Panc1 (cell line): ENCODE results near the gene RELA. TPM values are rescaled to one million over a fixed set of nuclear protein-coding genes. Genes with fewer than 3 reads are reported as not detected.

Experiments
- ATAC-seq: fragments of 200-7000 bp; cut with Tn5 transposase; 2 replicates; pipeline ENCODE4 v1.9.1; 2020; ENCODE audit warnings: mild to moderate bottlenecking, moderate library complexity
- BruUV-seq: library from RNA; stranded (reverse); fragments of 400-500 nt; replicated peaks from 2 replicates; lab custom pipeline; 2021; lab: Mats Ljungman, UMichigan
- CTCF ChIA-PET: fragments of 300-600 bp; sonication (Branson Sonifier 250); formaldehyde crosslinking; loops from one replicate; lab custom pipeline; 2022; ENCODE audit warnings: antibody characterized with exemption; lab: Charles Lee
- POLR2A ChIA-PET: fragments of 300-600 bp; sonication (Branson Sonifier 250); formaldehyde crosslinking; loops from one replicate; lab custom pipeline; 2022; ENCODE audit warnings: antibody characterized with exemption; lab: Charles Lee
- DNase-seq: peaks from one replicate; pipeline ENCODE4 v3.0.0-alpha.2; 2010; ENCODE audit warnings: low read depth, low spot score
- H3K27ac ChIP-seq: 2 replicates; pipeline ENCODE4 v1.5.1; 2011; ENCODE audit warnings: mild to moderate bottlenecking, low read length, inconsistent platforms
- H3K27me3 ChIP-seq: fragments of 200-500 bp; sonication (Bioruptor generic); 2 replicates; pipeline ENCODE4 v1.6.0; 2014; ENCODE audit warnings: low read length, inconsistent platforms; ENCODE audit not compliant: control insufficient read depth, insufficient read depth
- H3K36me3 ChIP-seq: fragments of 200-500 bp; sonication (Bioruptor generic); 2 replicates; pipeline ENCODE4 v1.5.1; 2014; ENCODE audit warnings: inconsistent platforms, mild to moderate bottlenecking, low read length, moderate library complexity; ENCODE audit not compliant: control insufficient read depth, insufficient read depth
- H3K4me1 ChIP-seq: 2 replicates; pipeline ENCODE4 v1.5.1; 2011; ENCODE audit warnings: inconsistent platforms, mild to moderate bottlenecking, low read length, moderate library complexity; ENCODE audit not compliant: control insufficient read depth, insufficient read depth
- H3K4me3 ChIP-seq, 2 experiments: 2 replicates each; pipeline ENCODE4 v1.5.1; 2011 to 2012; ENCODE audit warnings: low read depth in 2 of 2, low read length in 2 of 2, mild to moderate bottlenecking in 2 of 2, inconsistent platforms in 1 of 2, moderate library complexity in 1 of 2
- H3K9me3 ChIP-seq: fragments of 200-500 bp; sonication (Bioruptor generic); 2 replicates; pipeline ENCODE4 v1.5.1; 2014; ENCODE audit warnings: low read depth, mild to moderate bottlenecking, inconsistent platforms, low read length, moderate library complexity; ENCODE audit not compliant: control insufficient read depth, insufficient read depth
- POLR2AphosphoS5 ChIP-seq: IDR thresholded peaks from 2 replicates; pipeline ENCODE4 v1.6.1; 2012; ENCODE audit warnings: mild to moderate bottlenecking, low read depth, low read length, moderate library complexity
- SIN3A ChIP-seq: IDR thresholded peaks from 2 replicates; pipeline ENCODE4 v1.6.1; 2012; ENCODE audit warnings: low read depth, mild to moderate bottlenecking, low read length, moderate library complexity, borderline replicate concordance; ENCODE audit not compliant: insufficient read depth
- TCF7L2 ChIP-seq: IDR thresholded peaks from 2 replicates; pipeline ENCODE4 v1.6.1; 2011; ENCODE audit warnings: mild to moderate bottlenecking, low read depth, low read length, inconsistent platforms
- in situ Hi-C: cut with HindIII; loops from 2 replicates; pipeline ENCODE4 v1.10.0; 2016; ENCODE audit warnings: low sequenced_read_pairs, low pct_unique_long_range_greater_than_20kb
- intact Hi-C: fragments of 100-400 bp; cut with micrococcal nuclease; formaldehyde crosslinking; loops from one replicate; pipeline ENCODE4 v1.10.0; 2022; ENCODE audit not compliant: unreplicated experiment
- total RNA-seq: library from RNA; stranded (reverse); gene quantifications from one replicate; pipeline ENCODE4 v1.2.1, GENCODE V29; 2021; ENCODE audit not compliant: unreplicated experiment
- TF ChIP-seq, protein P1 (sequence below): fragments of 450-650 bp; IDR thresholded peaks from 2 replicates; pipeline ENCODE4 v1.5.1; 2017; ENCODE audit warnings: mild to moderate bottlenecking
- TF ChIP-seq, protein P2 (sequence below), 2 experiments: IDR thresholded peaks; 2 replicates each; pipeline ENCODE4 v1.6.1; 2011 to 2012; ENCODE audit warnings: low read depth in 2 of 2, control low read depth in 1 of 2, low read length in 1 of 2, mild to moderate bottlenecking in 1 of 2, moderate library complexity in 1 of 2; ENCODE audit not compliant: insufficient read depth in 1 of 2

Gene RELA
- total RNA-seq, 1 experiment from 2014 or later = 141 TPM

DNA sequence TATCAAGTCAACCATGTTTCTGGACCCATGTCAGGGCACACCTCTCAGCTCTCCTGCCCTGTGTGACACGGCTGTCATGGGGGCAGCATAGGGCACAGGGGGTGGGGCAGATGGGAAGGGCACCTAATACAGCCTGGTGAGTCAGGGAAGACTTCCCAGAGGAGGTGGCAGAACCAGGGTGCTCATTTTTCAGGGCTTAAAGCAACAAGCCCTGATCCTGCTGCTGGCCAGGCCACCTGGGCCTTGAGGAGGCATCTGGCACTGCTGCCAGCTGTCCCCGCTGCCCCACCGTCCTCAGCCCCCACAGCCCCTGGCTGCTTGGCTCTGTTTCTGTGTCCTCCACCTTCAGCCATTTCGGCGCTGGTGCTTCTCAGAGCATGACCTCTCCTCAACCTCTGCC lies 53.1 kb downstream of the RELA start:
- Histone ChIP-seq H3K27ac (no peak overlapping the region), H3K4me3 (no peak overlapping the region), H3K27me3 (no peaks in the 10 kb centered on the region), H3K4me1 (peaks cover 33% of the 10 kb centered on the region), H3K9me3 (no peaks in the 10 kb centered on the region), H3K36me3 (peaks cover 10% of the 10 kb centered on the region; the same call in 1 of the 2 replicates)
- intact Hi-C loops = no loop called here
- no TSS peak for BruUV-seq
- DNase-seq (no peak), ATAC-seq (no peak)
- ChIA-PET CTCF (interaction anchor here (0.5 kb wide), 1 partner anchor 53 kb away, joined by 3 read pairs; the partner anchor contains the start of gene RELA), POLR2A (interaction anchor here (0.7 kb wide), 1 partner anchor 193 kb away, joined by 3 read pairs; no protein-coding TSS in a partner anchor)
- TF ChIP-seq, protein P1, sequence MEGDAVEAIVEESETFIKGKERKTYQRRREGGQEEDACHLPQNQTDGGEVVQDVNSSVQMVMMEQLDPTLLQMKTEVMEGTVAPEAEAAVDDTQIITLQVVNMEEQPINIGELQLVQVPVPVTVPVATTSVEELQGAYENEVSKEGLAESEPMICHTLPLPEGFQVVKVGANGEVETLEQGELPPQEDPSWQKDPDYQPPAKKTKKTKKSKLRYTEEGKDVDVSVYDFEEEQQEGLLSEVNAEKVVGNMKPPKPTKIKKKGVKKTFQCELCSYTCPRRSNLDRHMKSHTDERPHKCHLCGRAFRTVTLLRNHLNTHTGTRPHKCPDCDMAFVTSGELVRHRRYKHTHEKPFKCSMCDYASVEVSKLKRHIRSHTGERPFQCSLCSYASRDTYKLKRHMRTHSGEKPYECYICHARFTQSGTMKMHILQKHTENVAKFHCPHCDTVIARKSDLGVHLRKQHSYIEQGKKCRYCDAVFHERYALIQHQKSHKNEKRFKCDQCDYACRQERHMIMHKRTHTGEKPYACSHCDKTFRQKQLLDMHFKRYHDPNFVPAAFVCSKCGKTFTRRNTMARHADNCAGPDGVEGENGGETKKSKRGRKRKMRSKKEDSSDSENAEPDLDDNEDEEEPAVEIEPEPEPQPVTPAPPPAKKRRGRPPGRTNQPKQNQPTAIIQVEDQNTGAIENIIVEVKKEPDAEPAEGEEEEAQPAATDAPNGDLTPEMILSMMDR = no peak
- TF ChIP-seq SIN3A (no peak), POLR2AphosphoS5 (no peak), TCF7L2 (no peak)
- TF ChIP-seq, protein P2, sequence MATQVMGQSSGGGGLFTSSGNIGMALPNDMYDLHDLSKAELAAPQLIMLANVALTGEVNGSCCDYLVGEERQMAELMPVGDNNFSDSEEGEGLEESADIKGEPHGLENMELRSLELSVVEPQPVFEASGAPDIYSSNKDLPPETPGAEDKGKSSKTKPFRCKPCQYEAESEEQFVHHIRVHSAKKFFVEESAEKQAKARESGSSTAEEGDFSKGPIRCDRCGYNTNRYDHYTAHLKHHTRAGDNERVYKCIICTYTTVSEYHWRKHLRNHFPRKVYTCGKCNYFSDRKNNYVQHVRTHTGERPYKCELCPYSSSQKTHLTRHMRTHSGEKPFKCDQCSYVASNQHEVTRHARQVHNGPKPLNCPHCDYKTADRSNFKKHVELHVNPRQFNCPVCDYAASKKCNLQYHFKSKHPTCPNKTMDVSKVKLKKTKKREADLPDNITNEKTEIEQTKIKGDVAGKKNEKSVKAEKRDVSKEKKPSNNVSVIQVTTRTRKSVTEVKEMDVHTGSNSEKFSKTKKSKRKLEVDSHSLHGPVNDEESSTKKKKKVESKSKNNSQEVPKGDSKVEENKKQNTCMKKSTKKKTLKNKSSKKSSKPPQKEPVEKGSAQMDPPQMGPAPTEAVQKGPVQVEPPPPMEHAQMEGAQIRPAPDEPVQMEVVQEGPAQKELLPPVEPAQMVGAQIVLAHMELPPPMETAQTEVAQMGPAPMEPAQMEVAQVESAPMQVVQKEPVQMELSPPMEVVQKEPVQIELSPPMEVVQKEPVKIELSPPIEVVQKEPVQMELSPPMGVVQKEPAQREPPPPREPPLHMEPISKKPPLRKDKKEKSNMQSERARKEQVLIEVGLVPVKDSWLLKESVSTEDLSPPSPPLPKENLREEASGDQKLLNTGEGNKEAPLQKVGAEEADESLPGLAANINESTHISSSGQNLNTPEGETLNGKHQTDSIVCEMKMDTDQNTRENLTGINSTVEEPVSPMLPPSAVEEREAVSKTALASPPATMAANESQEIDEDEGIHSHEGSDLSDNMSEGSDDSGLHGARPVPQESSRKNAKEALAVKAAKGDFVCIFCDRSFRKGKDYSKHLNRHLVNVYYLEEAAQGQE (IDR thresholded peaks at IDR 0.05; ENCODE audit: insufficient read depth in 1 of 2, low read depth in 2 of 2, low read length in 1 of 2) = no peak
- in situ Hi-C loops = no loop called here

DNA sequence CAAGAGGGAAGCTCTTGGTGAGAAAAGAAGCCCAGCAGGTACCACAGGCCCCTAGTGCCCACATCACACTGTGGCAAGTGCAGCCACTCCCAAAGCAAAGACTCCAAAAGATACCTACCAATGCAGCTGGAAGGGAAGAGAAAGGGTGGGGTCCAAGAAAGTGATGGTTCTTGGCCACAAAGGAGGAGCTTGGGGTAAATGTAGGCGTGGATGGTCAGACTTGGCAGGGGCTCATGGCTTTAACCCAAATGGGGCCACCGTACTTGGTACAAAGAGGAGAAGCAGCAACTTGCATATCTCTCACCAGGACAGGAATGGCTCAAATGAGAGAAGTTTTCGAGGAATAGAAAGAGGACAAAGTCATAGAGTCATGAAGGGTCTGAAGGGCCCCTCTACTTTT lies 53.5 kb downstream of the RELA start:
- Histone ChIP-seq H3K27me3 (no peaks in the 10 kb centered on the region), H3K4me3 (no peak overlapping the region), H3K4me1 (peaks cover 33% of the 10 kb centered on the region), H3K36me3 (peaks cover 10% of the 10 kb centered on the region; the same call in 1 of the 2 replicates), H3K27ac (no peak overlapping the region), H3K9me3 (no peaks in the 10 kb centered on the region)
- in situ Hi-C loops (no loop called here), intact Hi-C loops (no loop called here)
- BruUV-seq = no TSS peak
- ChIA-PET CTCF (no interaction called here), POLR2A (no interaction called here)
- ATAC-seq = no peak
- TF ChIP-seq SIN3A = no peak
- no peak for TF ChIP-seq TCF7L2
- no peak for TF ChIP-seq POLR2AphosphoS5
- TF ChIP-seq, protein P1 = no peak
- TF ChIP-seq, protein P2 (IDR thresholded peaks at IDR 0.05; ENCODE audit: insufficient read depth in 1 of 2, low read depth in 2 of 2, low read length in 1 of 2) = no peak
- no peak for DNase-seq
